ENCODE data around the gene P3H2. TPM values are rescaled to one million over a fixed set of nuclear protein-coding genes. Genes with fewer than 3 reads are reported as not detected.
"Not testable (repeated sequence)": the region's sequence is repeated elsewhere in the genome, so short reads cannot be mapped to it uniquely, and the experiment has no call there.

P3H2 gene
- total and polyA plus RNA-seq, 2 of the 4 experiments (the other 2 are of a cell fraction), result 54.7 to 64.3 TPM

- H3K56ac ChIP-seq (ENCODE audit: extremely low read depth, insufficient read depth, low read length); H3K18ac ChIP-seq (ENCODE audit: low read depth, low read length); H2BK120ac ChIP-seq (ENCODE audit: low read depth, low read length); in situ Hi-C loops (cut with MboI; ENCODE audit: low sequenced_read_pairs); H4K91ac ChIP-seq (ENCODE audit: insufficient read depth, low read depth, low read length); intact Hi-C loops (cut with micrococcal nuclease); H2BK5ac ChIP-seq (ENCODE audit: low read depth, low read length, poor library complexity, severe bottlenecking); H2AK9ac ChIP-seq (replicated peaks; ENCODE audit: low read depth, low read length, poor library complexity); H3K9me3 ChIP-seq (ENCODE audit: control insufficient read depth, insufficient read depth, low read length); H3K4me2 ChIP-seq (ENCODE audit: low read depth, low read length); H3K4me1 ChIP-seq (ENCODE audit: control insufficient read depth, insufficient read depth, low read length); H3K9me1 ChIP-seq (ENCODE audit: insufficient read depth, low read length); H3K14ac ChIP-seq (replicated peaks; ENCODE audit: low read depth, low read length); H2BK20ac ChIP-seq (ENCODE audit: low read depth, low read length); H2AK5ac ChIP-seq (ENCODE audit: low read depth, low read length); H3K9ac ChIP-seq (ENCODE audit: low read depth, low read length); H3K27ac ChIP-seq (ENCODE audit: insufficient read depth, low read length); H2BK15ac ChIP-seq (ENCODE audit: low read depth, low read length); H3K23ac ChIP-seq (ENCODE audit: low read depth, low read length); CTCF ChIA-PET; H2AFZ ChIP-seq (replicated peaks; ENCODE audit: low read length, poor library complexity); DNase-seq; H3K27me3 ChIP-seq (ENCODE audit: control insufficient read depth, insufficient read depth, low read length); H3K4me3 ChIP-seq (ENCODE audit: insufficient read depth, low read depth, low read length); H3K79me1 ChIP-seq (ENCODE audit: low read depth in 1 of 2, low read length in 2 of 2); H3K4ac ChIP-seq (ENCODE audit: low read depth, low read length); H4K8ac ChIP-seq (ENCODE audit: low read depth in 2 of 2, low read length in 2 of 2); ATAC-seq (ENCODE audit: low read depth); H4K5ac ChIP-seq (ENCODE audit: low read depth, low read length); POLR2A ChIA-PET (ENCODE audit: unreplicated experiment); dilution Hi-C loops (cut with HindIII; ENCODE audit: low sequenced_read_pairs, unreplicated experiment); H4K20me1 ChIP-seq (ENCODE audit: insufficient read depth, low read length); BruUV-seq (replicated peaks); H3K36me3 ChIP-seq (ENCODE audit: control insufficient read depth, insufficient read depth, low read length): not testable (repeated sequence)
- WGBS, 2 experiments (ENCODE audit: extremely low coverage in 2 of 2, insufficient read length in 1 of 2), result 81% methylated on average over 6 of the region's 7 CpGs; no CpG with 5 or more reads in 1 of the 2 experiments
Measured at GRCh38 chr3:190144793-190145192, 24.1 kb upstream of the P3H2 start.

All from IMR-90 (cell line).